Measurements from ENCODE around the gene BRPF1.
A peak's percentile ranks its signal among the peaks of the same experiment; 100 is the strongest.

BRPF1 gene

GRCh38 chr3:9703736-9704346, 27.7 kb upstream of the BRPF1 start, which contains the start of gene CPNE9:
CPNE9 (plus strand) TSS chr3:9703833; CDS start chr3:9703997, 164 bp downstream.
- no peak for DNase-seq (ENCODE audit: low read depth in 2 of 2)

GRCh38 chr3:9704347-9705322, 26.9 kb upstream of the BRPF1 start:
- DNase-seq (ENCODE audit: low read depth in 2 of 2): peak in 1 of 2 donors; percentile 18

GRCh38 chr3:9710174-9710739, 21.3 kb upstream of the BRPF1 start:
- DNase-seq (ENCODE audit: low read depth in 2 of 2): no peak

- no peak for DNase-seq (ENCODE audit: low read depth in 2 of 2)
Measured at GRCh38 chr3:9712415-9712814, 19.1 kb upstream of the BRPF1 start.

- DNase-seq (ENCODE audit: low read depth in 2 of 2): no peak
Measured at GRCh38 chr3:9713142-9713541, 18.4 kb upstream of the BRPF1 start.

GRCh38 chr3:9715136-9715535, 16.4 kb upstream of the BRPF1 start:
- DNase-seq (ENCODE audit: low read depth in 2 of 2): no peak

GRCh38 chr3:9715764-9716437, 15.6 kb upstream of the BRPF1 start:
- peak in 1 of 2 donors; percentile 35 for DNase-seq (ENCODE audit: low read depth in 2 of 2)

- no peak for DNase-seq (ENCODE audit: low read depth in 2 of 2)
Measured at GRCh38 chr3:9716801-9717555, 14.6 kb upstream of the BRPF1 start.

- DNase-seq (ENCODE audit: low read depth in 2 of 2): no peak
Measured at GRCh38 chr3:9717563-9717962, 14.0 kb upstream of the BRPF1 start.

GRCh38 chr3:9718118-9718517, 13.4 kb upstream of the BRPF1 start:
- DNase-seq (ENCODE audit: low read depth in 2 of 2): no peak

- DNase-seq (ENCODE audit: low read depth in 2 of 2): no peak
Measured at GRCh38 chr3:9721015-9721699, 10.4 kb upstream of the BRPF1 start.

GRCh38 chr3:9721700-9722060, 9.9 kb upstream of the BRPF1 start:
- no peak for DNase-seq (ENCODE audit: low read depth in 2 of 2)

GRCh38 chr3:9725775-9726515, 5.6 kb upstream of the BRPF1 start:
- DNase-seq (ENCODE audit: low read depth in 2 of 2): no peak

GRCh38 chr3:9727041-9727595, 4.4 kb upstream of the BRPF1 start:
- peak; percentile 43 to 46 for DNase-seq (ENCODE audit: low read depth in 2 of 2)

- DNase-seq (ENCODE audit: low read depth in 2 of 2): no peak
Measured at GRCh38 chr3:9727743-9728142, 3.8 kb upstream of the BRPF1 start.

GRCh38 chr3:9729419-9729818, 2.1 kb upstream of the BRPF1 start:
- no peak for DNase-seq (ENCODE audit: low read depth in 2 of 2)

- no peak for DNase-seq (ENCODE audit: low read depth in 2 of 2)
Measured at GRCh38 chr3:9730657-9731205, 804 bp upstream of the BRPF1 start.

GRCh38 chr3:9732080-9732739, 675 bp downstream of the BRPF1 start:
- DNase-seq (ENCODE audit: low read depth in 2 of 2): peak; percentile 22 to 24

- DNase-seq (ENCODE audit: low read depth in 2 of 2): no peak
Measured at GRCh38 chr3:9732740-9733115, 1.2 kb downstream of the BRPF1 start.
